Mammary epithelial cell (primary cell): Measurements from ENCODE around the gene ATP4A.

Experiments used
- CTCF ChIP-seq, 2 donors: IDR thresholded peaks in 1 of 2; conservative IDR thresholded peaks in 1 of 2; 2 replicates each; pipeline ENCODE4 v1.5.1; 2011 to 2012; ENCODE audit warnings: inconsistent platforms in 2 of 2, low read length in 2 of 2, mild to moderate bottlenecking in 2 of 2, control low read depth in 1 of 2, low read depth in 1 of 2; ENCODE audit not compliant: insufficient read depth in 1 of 2; ENCODE audit errors: extremely low read depth in 1 of 2
- EZH2 ChIP-seq: IDR thresholded peaks from 2 replicates; pipeline ENCODE4 v1.6.1; 2012; ENCODE audit warnings: low read length, inconsistent platforms, borderline replicate concordance

DNA sequence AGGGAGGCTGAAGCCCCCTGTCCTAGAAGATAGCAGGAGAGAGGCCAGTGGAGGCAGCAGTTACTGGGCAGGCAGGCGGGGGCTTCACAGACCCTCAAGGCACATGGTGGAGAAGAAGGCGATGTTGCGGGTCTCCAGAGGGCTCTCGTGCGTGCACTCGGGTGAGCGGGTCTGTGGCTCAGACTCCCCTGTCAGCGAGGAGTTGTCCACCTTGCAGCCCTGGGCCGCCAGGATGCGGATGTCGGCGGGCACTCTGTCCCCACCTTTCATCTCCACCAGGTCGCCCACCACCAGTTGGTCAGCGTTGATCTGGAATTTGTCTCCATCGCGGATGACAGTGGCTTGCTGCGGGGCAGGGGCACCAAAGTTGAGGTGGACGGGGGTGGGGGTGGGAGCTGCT lies 3.2 kb downstream of the ATP4A start:
- no peak for TF ChIP-seq CTCF (conservative IDR thresholded peaks at IDR 0.05 in 1 of 2, IDR thresholded peaks at IDR 0.05 in 1 of 2; ENCODE audit: extremely low read depth in 1 of 2, insufficient read depth in 1 of 2, low read depth in 1 of 2, low read length in 2 of 2)
- no peak for TF ChIP-seq EZH2
